HK-2 (cell line): ENCODE data around the gene CACNA1B.

Experiments used
- DNase-seq: peaks from one replicate; pipeline ENCODE4 v3.0.0-alpha.2; 2018; ENCODE audit not compliant: unreplicated experiment

Gene CACNA1B

GRCh38 chr9:138040446-138041430 lies 163.2 kb downstream of the CACNA1B start:
- DNase-seq = no peak

GRCh38 chr9:138042146-138042545 lies 164.6 kb downstream of the CACNA1B start:
- no peak for DNase-seq

DNA sequence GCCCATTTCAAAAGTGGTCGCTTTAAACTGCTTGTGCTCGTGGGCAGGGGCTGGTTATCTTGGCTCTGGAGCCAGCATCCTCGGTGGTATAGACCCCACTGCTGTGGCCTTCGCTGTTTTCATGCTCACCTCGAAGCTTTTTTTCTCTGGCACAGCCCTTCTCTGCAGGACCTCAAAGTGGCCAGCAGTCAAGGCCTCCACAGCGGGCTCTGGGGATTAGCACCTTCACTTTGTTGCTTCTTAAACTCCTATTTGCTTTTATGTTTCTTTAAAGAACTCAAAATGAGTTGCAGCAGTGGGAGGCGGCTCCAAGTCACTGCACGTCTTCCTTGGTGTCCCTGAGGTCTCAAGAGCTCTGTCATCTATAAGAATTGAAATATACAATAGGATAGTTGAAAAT lies 165.1 kb downstream of the CACNA1B start:
- DNase-seq = no peak

GRCh38 chr9:138043061-138043410 lies 165.5 kb downstream of the CACNA1B start:
- no peak for DNase-seq

DNA sequence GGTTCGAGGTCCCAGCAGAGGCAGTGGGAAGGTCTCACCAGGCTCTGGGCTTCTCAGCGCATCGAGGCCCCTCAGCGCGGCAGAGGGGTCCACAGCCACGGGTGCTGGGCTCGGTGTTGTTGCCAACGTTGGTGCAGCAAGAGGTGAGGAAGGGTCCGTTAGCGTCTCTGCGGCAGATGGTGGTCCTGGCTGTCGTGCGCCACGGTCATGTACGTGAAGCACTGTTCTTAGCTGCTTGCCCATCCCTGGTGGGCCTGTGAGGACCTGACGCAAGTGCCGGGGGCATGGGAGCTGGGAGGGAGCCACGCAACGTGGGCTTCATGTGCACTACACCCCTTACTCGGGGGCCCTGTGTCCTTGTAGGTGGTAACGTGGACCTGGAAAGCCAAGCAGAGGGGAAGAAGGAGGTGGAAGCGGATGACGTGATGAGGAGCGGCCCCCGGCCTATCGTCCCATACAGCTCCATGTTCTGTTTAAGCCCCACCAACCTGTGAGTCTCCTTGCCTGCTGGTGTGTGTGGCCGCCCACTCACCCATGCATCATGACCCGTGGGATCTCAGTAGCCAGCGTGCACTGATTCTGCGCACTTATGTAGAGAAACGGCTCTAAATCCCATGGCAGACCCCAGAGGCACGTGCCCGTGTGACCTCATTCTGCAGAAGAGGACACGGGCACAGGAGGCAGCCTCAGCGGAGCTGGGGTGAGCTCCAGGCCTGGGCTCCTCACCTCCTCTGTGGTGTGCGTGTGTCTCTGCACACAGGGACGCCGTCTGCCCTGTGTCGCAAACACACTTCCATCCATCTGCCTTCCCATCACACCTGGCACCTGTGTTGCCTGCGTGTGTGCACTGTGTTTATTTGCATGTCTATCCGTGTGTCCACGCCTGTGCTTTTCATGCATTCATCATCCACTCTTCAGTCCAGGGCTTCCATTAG lies 166.1 kb downstream of the CACNA1B start:
- DNase-seq = no peak

- no peak for DNase-seq
These were observed 167.2 kb downstream of the CACNA1B start for GRCh38 chr9:138044485-138045383.

GRCh38 chr9:138045541-138046490 lies 168.2 kb downstream of the CACNA1B start:
- no peak for DNase-seq

DNA sequence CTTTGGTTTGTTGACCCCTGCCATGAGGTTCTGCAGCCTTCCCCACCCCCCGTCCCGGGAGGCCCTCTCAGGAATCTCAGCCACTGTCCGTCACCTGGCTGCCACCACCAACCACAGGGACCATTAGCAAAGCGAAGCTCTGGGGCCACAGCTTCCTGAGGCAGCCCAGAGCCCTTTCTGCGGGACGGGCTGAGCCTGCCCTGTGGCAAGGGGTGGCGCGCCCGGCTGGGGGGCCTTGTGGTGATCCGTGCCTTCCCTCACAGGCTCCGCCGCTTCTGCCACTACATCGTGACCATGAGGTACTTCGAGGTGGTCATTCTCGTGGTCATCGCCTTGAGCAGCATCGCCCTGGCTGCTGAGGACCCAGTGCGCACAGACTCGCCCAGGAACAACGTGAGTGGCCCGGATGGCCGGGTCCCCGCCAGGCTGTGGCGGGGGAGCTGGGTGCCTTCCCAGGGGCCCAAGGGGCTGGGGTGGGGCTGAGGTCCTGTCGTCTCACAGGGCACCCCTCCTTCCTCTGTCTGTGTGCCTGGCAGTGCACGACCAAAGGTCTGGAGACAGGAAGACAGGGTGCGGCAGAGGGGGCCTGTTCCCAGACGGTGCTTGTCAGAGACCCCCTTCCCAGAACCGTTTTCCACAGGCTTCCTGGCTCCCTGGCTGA lies 169.2 kb downstream of the CACNA1B start:
- no peak for DNase-seq

GRCh38 chr9:138047469-138048040 lies 170.0 kb downstream of the CACNA1B start:
- no peak for DNase-seq

- no peak for DNase-seq
These were observed 170.6 kb downstream of the CACNA1B start for GRCh38 chr9:138048184-138048583.

DNA sequence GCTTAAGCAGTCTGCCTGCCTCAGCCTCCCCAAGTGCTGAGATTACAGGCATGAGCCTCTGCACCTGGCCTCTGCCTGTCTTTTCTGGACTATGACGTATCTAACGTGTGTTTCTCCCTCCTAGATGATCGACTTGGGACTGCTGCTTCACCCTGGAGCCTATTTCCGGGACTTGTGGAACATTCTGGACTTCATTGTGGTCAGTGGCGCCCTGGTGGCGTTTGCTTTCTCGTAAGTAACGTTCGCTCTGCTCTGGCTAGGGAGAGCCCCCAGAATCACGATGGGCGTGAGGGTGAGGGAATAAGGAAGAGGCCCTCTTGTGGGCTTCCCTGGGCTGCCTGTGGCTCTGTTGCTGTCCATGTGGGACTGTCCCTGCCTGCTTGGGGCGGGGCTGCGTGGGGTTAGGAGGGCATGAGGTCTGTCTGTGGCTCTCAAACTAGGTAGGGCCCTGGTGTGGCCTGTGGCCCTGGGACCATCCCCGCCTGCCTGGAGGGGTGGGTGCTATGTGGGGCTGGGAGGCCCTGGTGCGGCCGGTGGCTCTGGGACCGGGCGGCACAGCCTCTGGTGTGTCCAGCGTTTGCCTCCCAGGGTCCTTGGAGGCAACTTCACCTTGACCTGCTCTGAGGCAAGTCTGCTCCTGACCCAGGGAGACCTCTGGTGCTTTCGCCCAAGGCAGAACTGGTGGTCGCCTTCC lies 171.7 kb downstream of the CACNA1B start:
- DNase-seq = no peak

DNA sequence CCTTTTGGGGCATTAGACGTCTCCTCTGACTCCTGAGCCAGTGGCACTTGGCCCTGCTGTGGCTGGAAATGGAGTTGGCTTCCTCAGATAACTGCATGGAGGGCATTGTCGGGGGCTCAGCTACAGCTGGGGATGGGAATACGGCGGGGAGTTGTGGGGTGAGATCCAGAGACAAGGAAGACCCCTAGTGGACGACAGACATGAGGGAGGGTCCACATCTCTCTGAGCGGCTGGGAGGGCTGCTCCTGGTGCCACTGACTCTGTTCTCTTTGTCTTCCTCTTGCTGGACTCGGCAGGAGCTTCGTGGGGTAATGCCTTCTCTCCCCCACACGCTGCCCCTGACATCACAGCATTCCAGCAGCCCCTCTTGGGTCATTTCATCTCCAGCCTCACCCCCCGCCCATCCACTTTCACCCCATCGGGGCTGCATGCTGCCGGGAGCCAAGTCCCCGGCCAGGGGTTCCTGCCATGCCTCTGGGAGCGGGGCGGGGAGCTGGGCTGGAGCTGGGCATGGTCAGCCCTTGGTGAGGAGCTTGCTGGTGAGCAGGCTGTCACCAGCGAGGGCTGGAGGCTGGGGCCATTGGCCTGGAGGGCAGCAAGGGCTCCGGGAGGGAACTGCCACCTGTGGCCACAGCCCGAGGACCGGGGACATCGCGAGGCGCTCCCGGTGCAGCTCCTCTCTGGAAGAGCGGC lies 172.3 kb downstream of the CACNA1B start:
- no peak for DNase-seq

DNA sequence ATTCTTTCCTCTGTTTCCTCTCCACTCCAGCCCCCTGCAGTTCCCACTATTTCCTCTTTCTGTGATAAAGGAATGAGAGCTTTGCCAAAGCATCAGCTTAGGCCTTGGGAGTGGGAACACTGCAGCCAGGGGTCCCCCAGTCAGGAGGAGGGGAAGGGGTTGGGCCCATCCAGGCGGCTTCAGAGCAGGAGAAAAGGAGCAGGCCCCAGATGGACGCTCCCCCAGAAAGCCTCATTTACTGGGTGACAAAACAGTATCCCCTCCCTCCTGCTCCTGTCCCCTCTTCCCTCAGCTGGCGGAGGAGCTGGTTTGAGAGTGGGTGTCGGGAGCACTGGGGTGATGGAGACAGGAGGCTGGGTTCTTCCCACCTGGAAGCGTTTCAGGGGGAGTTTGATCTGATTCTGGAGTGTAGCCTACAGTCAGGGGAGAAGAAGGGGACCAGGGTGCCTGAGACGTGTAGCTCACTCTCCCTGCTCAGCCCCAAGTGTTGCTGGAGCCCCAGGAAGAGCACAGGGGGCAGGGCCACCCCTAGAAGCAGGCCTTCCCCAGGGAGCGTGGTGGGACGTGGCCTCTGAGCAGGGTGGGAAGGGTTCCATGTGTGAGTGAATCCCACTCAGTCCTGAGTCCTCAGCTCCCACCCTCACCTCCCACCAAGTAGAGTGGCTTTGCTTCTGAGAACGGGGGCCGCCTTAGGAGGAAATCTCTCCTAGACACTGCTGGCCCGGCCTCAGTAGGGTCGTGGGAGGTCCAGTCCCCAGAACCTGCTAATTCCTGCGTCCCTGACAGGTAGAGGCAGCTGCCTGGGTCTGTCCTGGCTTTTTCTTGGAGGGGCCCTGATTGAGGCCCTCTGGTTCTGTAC lies 173.1 kb downstream of the CACNA1B start:
- no peak for DNase-seq

- no peak for DNase-seq
These were observed 174.2 kb downstream of the CACNA1B start for GRCh38 chr9:138051586-138052321.

- DNase-seq = no peak
These were observed 174.7 kb downstream of the CACNA1B start for GRCh38 chr9:138052322-138052615.

DNA sequence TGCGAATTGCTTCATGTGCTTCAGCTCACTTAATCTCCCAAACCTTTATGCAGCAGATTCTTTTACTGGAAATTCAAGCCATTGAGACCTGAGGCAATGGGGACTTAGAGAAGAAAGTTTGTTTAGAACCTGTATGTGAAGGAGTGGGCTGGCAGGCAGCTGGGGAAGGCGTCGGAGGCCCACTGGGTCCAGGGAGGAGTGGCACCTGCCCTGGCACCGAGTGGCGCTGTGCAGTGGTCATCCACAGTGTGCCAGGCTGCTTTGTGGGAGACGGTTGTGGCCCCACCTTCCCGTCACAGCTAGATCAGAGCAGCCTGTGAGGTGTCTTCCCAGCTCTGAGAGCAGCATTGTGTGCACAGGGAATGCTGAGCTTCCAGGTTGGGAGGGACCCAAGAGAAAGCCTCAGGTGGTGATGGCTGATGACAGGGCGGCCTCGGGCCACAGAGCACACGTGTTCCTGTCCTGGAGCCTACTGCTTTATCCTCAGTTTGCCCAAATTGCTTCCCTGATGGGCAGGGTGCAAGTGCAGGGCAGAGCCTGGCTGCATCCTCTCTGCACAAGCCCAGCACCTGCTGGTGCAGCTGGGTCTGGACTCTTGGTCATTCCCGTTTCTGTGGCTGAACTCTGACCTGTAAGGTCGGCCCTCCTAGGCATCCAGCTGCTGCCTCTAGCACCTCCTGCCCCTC lies 175.2 kb downstream of the CACNA1B start:
- no peak for DNase-seq
